C4-2B (cell line): ENCODE results near the gene ITGA8.

Experiments used
- ZFX ChIP-seq: fragments of 450-650 bp; IDR thresholded peaks from 2 replicates; pipeline ENCODE4 v1.6.1; 2017
- TF ChIP-seq, protein P1 (sequence below): fragments of 450-650 bp; conservative IDR thresholded peaks from 2 replicates; pipeline ENCODE4 v1.5.1; 2017; ENCODE audit warnings: mild to moderate bottlenecking

DNA sequence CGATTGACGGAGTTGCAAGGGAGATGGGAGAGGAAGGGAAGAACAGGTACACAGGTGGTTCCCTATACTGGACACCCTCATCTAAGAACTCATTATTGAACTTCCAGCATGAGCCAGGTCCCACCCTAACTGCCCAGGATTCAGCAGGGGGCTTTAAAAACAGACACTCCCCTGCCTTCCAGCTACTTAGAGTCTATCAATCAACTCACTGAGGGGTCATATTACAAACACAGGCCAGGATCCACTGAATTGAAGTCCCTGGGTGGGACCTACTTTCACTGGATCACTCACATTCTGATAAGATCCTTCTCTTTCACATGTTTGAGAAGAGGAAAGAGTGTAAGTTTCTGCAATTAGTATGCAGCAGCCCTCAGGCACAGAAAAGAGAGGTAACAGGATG lies 92.8 kb downstream of the ITGA8 start:
- TF ChIP-seq, protein P1, sequence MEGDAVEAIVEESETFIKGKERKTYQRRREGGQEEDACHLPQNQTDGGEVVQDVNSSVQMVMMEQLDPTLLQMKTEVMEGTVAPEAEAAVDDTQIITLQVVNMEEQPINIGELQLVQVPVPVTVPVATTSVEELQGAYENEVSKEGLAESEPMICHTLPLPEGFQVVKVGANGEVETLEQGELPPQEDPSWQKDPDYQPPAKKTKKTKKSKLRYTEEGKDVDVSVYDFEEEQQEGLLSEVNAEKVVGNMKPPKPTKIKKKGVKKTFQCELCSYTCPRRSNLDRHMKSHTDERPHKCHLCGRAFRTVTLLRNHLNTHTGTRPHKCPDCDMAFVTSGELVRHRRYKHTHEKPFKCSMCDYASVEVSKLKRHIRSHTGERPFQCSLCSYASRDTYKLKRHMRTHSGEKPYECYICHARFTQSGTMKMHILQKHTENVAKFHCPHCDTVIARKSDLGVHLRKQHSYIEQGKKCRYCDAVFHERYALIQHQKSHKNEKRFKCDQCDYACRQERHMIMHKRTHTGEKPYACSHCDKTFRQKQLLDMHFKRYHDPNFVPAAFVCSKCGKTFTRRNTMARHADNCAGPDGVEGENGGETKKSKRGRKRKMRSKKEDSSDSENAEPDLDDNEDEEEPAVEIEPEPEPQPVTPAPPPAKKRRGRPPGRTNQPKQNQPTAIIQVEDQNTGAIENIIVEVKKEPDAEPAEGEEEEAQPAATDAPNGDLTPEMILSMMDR, result no peak
- TF ChIP-seq ZFX, result no peak
